Glutamatergic neuron (in vitro differentiated cells): ENCODE measurements around the gene KCNQ1. TPM values are rescaled to one million over a fixed set of nuclear protein-coding genes. Genes with fewer than 3 reads are reported as not detected.

Experiments
- DNase-seq: peaks from one replicate; pipeline ENCODE4 v3.0.0; 2022
- H3K27ac Mint-ChIP-seq: one replicate; pipeline ENCODE4 v1.8.0; 2020; ENCODE audit warnings: mild to moderate bottlenecking, mixed read lengths, inconsistent platforms; ENCODE audit not compliant: unreplicated experiment
- H3K27me3 Mint-ChIP-seq: one replicate; pipeline ENCODE4 v1.8.0; 2020; ENCODE audit warnings: mild to moderate bottlenecking, moderate library complexity, mixed read lengths, inconsistent platforms; ENCODE audit not compliant: unreplicated experiment
- H3K36me3 Mint-ChIP-seq: one replicate; pipeline ENCODE4 v1.8.0; 2020; ENCODE audit warnings: mild to moderate bottlenecking, mixed read lengths, inconsistent platforms; ENCODE audit not compliant: unreplicated experiment
- H3K4me1 Mint-ChIP-seq: one replicate; pipeline ENCODE4 v1.8.0; 2020; ENCODE audit warnings: mild to moderate bottlenecking, low read depth, mixed read lengths, inconsistent platforms; ENCODE audit not compliant: unreplicated experiment
- H3K4me3 Mint-ChIP-seq: one replicate; pipeline ENCODE4 v1.8.0; 2020; ENCODE audit warnings: mild to moderate bottlenecking, mixed read lengths, inconsistent platforms; ENCODE audit not compliant: unreplicated experiment
- H3K9me3 Mint-ChIP-seq: one replicate; pipeline ENCODE4 v1.8.0; 2020; ENCODE audit warnings: mild to moderate bottlenecking, moderate library complexity, mixed read lengths, inconsistent platforms; ENCODE audit not compliant: unreplicated experiment
- total RNA-seq: library from RNA; stranded (reverse); fragmentation: NEBNext Ultra II Directional; extraction: Animal tissue kit (Norgen Biotek cat#: 25700); gene quantifications from one replicate; pipeline ENCODE4 v1.2.1, GENCODE V29; 2021; ENCODE audit not compliant: unreplicated experiment
- TF ChIP-seq, protein P1 (sequence below): fragments of 200-600 bp; sonication (generic); IDR thresholded peaks from one replicate; pipeline ENCODE4 v1.5.0; 2021; ENCODE audit not compliant: partially characterized antibody, unreplicated experiment

The KCNQ1 gene
- total RNA-seq, 1 donor from 2014 or later, result 0.44 TPM

DNA sequence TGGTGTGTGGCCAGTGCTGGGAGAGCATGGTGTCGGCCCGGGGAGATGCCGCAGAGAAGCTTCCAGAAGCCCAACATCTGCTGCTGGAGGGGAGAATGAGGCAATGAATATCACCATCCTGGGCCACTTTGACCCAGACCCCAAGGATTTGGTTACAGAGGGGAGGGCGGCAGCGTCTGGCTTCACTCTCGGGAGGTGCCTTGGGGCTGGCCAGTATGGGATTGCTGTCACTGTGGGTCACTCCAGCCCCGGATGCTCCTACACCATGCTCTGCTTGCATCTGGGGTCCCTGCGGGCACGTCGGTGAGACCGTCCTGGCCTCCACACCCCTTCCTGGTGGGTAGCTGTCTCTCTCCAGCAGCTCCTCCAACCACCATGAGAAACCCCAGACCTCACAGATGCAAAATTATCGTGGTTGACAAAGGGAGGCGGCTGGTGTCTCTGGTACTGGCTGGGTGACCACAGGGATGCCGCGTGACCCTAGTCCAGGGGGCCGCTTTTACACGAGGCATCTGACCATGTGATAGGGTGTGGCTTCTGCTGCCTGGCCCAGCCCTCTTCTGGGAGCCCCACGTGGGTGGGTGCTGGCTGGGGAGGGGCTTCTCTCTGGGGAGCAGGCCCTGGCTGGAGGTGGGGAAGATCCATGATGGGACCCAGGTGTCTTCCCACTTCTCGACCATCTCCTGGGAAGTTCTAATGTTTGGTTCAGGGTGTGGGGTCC is 5.7 kb downstream of the KCNQ1 start:
- Mint-ChIP-seq H3K9me3 (no peaks in the 10 kb centered on the region), H3K27me3 (peaks cover 14% of the 10 kb centered on the region)

DNA sequence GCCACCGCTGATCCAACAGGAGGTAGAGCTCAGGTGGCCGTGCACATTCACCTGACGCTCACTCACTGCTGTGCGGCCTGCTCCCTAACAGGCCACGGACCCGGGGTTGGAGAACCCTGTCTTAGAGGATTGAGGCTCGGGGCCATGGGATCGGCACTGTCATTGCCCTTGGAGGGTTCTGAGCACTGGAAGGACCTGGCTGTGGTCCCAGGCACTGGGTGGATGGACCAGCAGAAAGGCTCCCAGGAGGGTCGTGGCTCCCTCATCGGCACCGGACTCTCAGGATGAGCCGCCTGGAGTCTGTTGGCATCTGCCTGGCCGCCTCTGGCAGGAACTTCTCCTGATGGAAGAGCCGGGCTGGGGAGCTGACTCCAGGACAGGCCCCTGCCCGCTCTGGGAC is 6.5 kb downstream of the KCNQ1 start:
- H3K27me3 Mint-ChIP-seq, result peaks cover 14% of the 10 kb centered on the region
- no peaks in the 10 kb centered on the region for H3K9me3 Mint-ChIP-seq
- no peak overlapping the region for H3K4me3 Mint-ChIP-seq
- no peak for DNase-seq
- no peaks in the 10 kb centered on the region for H3K4me1 Mint-ChIP-seq
- TF ChIP-seq, protein P1, sequence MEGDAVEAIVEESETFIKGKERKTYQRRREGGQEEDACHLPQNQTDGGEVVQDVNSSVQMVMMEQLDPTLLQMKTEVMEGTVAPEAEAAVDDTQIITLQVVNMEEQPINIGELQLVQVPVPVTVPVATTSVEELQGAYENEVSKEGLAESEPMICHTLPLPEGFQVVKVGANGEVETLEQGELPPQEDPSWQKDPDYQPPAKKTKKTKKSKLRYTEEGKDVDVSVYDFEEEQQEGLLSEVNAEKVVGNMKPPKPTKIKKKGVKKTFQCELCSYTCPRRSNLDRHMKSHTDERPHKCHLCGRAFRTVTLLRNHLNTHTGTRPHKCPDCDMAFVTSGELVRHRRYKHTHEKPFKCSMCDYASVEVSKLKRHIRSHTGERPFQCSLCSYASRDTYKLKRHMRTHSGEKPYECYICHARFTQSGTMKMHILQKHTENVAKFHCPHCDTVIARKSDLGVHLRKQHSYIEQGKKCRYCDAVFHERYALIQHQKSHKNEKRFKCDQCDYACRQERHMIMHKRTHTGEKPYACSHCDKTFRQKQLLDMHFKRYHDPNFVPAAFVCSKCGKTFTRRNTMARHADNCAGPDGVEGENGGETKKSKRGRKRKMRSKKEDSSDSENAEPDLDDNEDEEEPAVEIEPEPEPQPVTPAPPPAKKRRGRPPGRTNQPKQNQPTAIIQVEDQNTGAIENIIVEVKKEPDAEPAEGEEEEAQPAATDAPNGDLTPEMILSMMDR, result no peak
- no peak overlapping the region for H3K27ac Mint-ChIP-seq
- H3K36me3 Mint-ChIP-seq, result no peaks in the 10 kb centered on the region

More for the DNA sequence above, 5.7 kb downstream of the KCNQ1 start:
- no peaks in the 10 kb centered on the region for H3K36me3 Mint-ChIP-seq
- H3K4me1 Mint-ChIP-seq, result no peaks in the 10 kb centered on the region
- DNase-seq, result no peak
- H3K4me3 Mint-ChIP-seq, result no peak overlapping the region
- TF ChIP-seq, protein P1, result no peak
- H3K27ac Mint-ChIP-seq, result no peak overlapping the region

DNA sequence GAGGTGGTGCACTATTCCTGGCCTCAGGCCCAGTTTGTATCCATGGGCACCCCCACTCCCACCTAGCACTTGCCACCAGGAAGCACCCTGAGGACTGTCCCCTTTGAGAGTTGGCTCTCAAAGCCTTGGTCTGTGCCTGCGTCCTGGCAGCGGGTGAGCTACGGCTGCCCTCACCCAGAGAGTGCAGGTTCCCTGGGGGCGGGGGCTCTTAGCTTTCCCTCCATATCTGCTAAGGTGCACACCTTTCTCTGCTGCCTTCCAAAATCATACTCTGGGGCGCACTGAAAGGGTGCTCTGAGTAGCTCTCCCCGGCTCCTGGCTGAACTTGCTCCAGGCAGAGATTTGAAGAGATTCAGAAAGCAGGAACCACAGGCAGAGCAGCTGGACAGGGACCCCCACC is 7.1 kb downstream of the KCNQ1 start:
- Mint-ChIP-seq H3K36me3 (no peaks in the 10 kb centered on the region), H3K9me3 (no peaks in the 10 kb centered on the region), H3K27me3 (peaks cover 11% of the 10 kb centered on the region), H3K27ac (no peak overlapping the region), H3K4me3 (no peak overlapping the region), H3K4me1 (no peaks in the 10 kb centered on the region)
- TF ChIP-seq, protein P1, result no peak
- DNase-seq, result no peak

DNA sequence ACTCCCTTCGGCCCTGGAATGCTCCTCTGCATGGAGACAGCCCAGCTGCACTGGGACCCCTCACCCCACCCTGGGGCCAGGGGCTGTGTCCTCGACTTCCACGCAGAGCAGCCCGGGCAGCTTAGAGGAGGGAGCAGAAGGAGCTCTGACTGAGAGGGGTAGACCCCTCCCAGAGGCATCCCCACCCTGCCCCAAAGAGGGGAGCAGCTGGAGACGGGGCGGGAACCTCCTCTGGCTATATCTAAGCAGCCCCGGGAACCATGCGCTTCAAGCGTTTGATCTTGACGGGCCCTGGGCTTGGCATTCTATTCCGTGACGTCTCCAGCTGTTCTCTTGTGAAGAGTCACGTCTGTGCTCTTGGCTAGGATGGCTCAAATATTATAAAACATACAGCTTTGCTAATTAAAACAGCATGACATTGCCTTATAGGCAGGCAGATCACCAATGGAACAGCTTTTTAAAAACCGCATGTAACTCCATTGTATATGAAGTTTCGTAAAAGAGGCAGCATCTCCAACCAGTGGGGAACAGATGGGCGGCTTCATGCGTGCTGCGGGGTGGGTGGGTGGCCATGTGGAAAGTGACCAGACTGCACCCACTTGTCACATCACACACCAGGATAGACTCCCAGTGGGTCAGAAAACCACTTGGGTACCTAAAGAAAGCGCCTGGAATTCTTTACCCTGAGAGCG is 7.7 kb downstream of the KCNQ1 start:
- H3K36me3 Mint-ChIP-seq, result no peaks in the 10 kb centered on the region
- no peaks in the 10 kb centered on the region for H3K9me3 Mint-ChIP-seq
- no peak overlapping the region for H3K27ac Mint-ChIP-seq
- peaks cover 6% of the 10 kb centered on the region for H3K27me3 Mint-ChIP-seq
- TF ChIP-seq, protein P1, result no peak
- H3K4me1 Mint-ChIP-seq, result no peaks in the 10 kb centered on the region
- H3K4me3 Mint-ChIP-seq, result no peak overlapping the region
- no peak for DNase-seq

DNA sequence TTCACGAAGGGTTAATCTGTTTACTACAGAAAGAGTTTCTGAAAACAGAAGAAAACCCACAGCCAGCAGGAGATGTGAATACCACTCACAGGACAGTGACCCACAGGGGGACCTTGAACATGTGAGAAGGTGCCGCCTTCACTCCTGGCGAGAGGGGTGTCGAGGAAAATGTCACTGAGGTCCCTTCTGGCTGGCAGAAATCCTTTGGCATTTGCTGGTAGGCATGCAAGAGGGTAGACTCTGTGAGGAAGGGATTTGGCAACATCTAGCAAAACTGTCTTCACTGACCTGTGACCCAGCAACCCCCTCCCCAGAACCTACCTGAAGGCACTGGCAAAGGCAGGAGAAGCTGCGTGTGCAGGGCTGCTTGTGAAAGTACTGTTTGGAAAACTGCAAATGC is 8.6 kb downstream of the KCNQ1 start:
- DNase-seq, result no peak
- H3K27me3 Mint-ChIP-seq, result peaks cover 5% of the 10 kb centered on the region
- TF ChIP-seq, protein P1, result no peak
- H3K27ac Mint-ChIP-seq, result no peak overlapping the region
- no peak overlapping the region for H3K4me3 Mint-ChIP-seq
- H3K36me3 Mint-ChIP-seq, result no peaks in the 10 kb centered on the region
- H3K9me3 Mint-ChIP-seq, result no peaks in the 10 kb centered on the region
- H3K4me1 Mint-ChIP-seq, result no peaks in the 10 kb centered on the region
